Measurements from ENCODE around the gene SPATA6L. TPM values are rescaled to one million over a fixed set of nuclear protein-coding genes. Genes with fewer than 3 reads are reported as not detected.

SPATA6L gene
- total RNA-seq, 1 experiment from 2014 or later, result 0.57 TPM

DNA sequence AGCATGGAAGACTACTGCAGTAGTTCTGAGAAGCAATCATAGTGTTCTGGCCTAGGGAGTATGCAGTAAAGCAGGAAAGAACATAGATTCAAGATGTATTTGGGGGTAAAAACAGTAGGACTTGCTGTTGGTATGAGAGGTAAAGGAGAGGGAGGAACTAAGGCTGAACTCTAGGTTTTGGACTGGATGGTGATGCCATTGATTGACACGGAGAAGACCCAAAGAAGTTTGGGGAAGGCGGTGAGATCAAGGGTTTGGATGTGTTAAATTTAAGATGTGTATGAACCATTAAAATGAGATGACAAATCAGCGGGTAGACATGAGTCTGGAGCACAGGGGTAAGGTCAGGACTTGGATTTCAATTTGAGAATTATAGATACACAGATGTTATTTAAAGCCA lies 11.1 kb upstream of the SPATA6L start (continued):
- TF ChIP-seq ZBTB33 (IDR thresholded peaks at IDR 0.05; ENCODE audit: extremely low read depth, insufficient replicate concordance, low read length) (no peak), FOSL1 (IDR thresholded peaks at IDR 0.05; ENCODE audit: low read depth) (no peak)

DNA sequence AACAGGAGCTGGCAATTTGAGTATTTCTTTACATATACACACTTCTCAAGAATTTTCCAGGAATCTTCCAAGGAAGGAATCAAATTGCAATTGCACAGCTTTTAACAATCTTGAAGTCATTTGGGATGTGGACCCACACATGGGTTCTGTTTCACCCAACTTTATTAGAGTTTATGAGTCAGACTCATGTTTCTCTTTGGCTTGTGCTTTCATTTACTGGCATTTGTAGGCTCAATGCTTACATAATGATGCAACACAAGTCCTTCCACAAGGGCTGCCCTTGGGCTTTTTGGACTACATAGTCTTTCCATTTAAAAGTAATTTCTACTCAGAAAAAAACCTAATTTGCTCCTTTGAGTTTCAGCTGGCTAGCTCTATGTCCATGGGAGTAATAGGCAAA lies 8.5 kb upstream of the SPATA6L start:
- no peaks in the 10 kb centered on the region for H3K9me2 ChIP-seq (ENCODE audit: insufficient read depth)
- no TSS peak for BruUV-seq (replicated peaks)
- H3K9ac ChIP-seq (ENCODE audit: low read length), result no peak overlapping the region
- ATAC-seq (no peak), DNase-seq (ENCODE audit: low read depth, low spot score) (no peak)
- intact Hi-C loops (cut with micrococcal nuclease), result no loop called here
- H3K4me3 ChIP-seq (replicated peaks in 1 of 2; ENCODE audit: low read depth in 1 of 2, low read length in 2 of 2), result no peak overlapping the region
- H3K9me3 ChIP-seq (ENCODE audit: control insufficient read depth in 1 of 2, insufficient read depth in 1 of 2, low read depth in 1 of 2, low read length in 2 of 2), result no peaks in the 10 kb centered on the region
- H3K27ac ChIP-seq (ENCODE audit: low read depth, low read length), result no peak overlapping the region
- TF ChIP-seq SP1 (IDR thresholded peaks at IDR 0.05; ENCODE audit: low read depth) (no peak), FOSL1 (IDR thresholded peaks at IDR 0.05; ENCODE audit: low read depth) (no peak)
- TF ChIP-seq, protein P1, sequence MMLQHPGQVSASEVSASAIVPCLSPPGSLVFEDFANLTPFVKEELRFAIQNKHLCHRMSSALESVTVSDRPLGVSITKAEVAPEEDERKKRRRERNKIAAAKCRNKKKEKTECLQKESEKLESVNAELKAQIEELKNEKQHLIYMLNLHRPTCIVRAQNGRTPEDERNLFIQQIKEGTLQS (IDR thresholded peaks at IDR 0.05), result no peak
- TF ChIP-seq, protein P2, sequence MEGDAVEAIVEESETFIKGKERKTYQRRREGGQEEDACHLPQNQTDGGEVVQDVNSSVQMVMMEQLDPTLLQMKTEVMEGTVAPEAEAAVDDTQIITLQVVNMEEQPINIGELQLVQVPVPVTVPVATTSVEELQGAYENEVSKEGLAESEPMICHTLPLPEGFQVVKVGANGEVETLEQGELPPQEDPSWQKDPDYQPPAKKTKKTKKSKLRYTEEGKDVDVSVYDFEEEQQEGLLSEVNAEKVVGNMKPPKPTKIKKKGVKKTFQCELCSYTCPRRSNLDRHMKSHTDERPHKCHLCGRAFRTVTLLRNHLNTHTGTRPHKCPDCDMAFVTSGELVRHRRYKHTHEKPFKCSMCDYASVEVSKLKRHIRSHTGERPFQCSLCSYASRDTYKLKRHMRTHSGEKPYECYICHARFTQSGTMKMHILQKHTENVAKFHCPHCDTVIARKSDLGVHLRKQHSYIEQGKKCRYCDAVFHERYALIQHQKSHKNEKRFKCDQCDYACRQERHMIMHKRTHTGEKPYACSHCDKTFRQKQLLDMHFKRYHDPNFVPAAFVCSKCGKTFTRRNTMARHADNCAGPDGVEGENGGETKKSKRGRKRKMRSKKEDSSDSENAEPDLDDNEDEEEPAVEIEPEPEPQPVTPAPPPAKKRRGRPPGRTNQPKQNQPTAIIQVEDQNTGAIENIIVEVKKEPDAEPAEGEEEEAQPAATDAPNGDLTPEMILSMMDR (IDR thresholded peaks at IDR 0.05 in 2 of 3, conservative IDR thresholded peaks at IDR 0.05 in 1 of 3; ENCODE audit: borderline replicate concordance in 1 of 3, insufficient read depth in 1 of 3, low read depth in 2 of 3, low read length in 2 of 3), result no peak
- no peaks in the 10 kb centered on the region for H3K27me3 ChIP-seq (ENCODE audit: insufficient read depth, low read length)
- H3K79me2 ChIP-seq (ENCODE audit: insufficient read depth, low read length), result peaks cover 2% of the 10 kb centered on the region; the same call in 1 of the 2 replicates
- CTCF ChIA-PET, result no interaction called here
- H3K36me3 ChIP-seq (ENCODE audit: control insufficient read depth in 1 of 2, insufficient read depth in 2 of 2, low read length in 2 of 2), result no peaks in the 10 kb centered on the region
- no peak overlapping the region for H3K4me2 ChIP-seq (ENCODE audit: low read length)
- RAD21 ChIA-PET (ENCODE audit: low non-redundant PET in 1 of 2, low total read pairs in 2 of 2, uncharacterized antibody in 2 of 2, unreplicated experiment in 2 of 2), result no interaction called here
- POLR2A ChIA-PET, result interaction anchor here (1.4 kb wide), 1 partner anchor 9 kb away, joined by 3 read pairs; no protein-coding TSS in a partner anchor
- peaks cover 9 to 11% of the 10 kb centered on the region in 2 experiments for H3K4me1 ChIP-seq (ENCODE audit: control insufficient read depth in 1 of 2, insufficient read depth in 2 of 2, low read length in 2 of 2)
- H4K20me1 ChIP-seq (ENCODE audit: insufficient read depth), result no peaks in the 10 kb centered on the region
- no peak overlapping the region for H2AFZ ChIP-seq (ENCODE audit: low read depth, low read length, poor library complexity, severe bottlenecking)

Measured in HCT116 (cell line).